ENCODE results near the gene SPAG17. TPM values are rescaled to one million over a fixed set of nuclear protein-coding genes. Genes with fewer than 3 reads are reported as not detected.

Gene SPAG17
- total RNA-seq, 1 experiment from 2014 or later, result not detected

DNA sequence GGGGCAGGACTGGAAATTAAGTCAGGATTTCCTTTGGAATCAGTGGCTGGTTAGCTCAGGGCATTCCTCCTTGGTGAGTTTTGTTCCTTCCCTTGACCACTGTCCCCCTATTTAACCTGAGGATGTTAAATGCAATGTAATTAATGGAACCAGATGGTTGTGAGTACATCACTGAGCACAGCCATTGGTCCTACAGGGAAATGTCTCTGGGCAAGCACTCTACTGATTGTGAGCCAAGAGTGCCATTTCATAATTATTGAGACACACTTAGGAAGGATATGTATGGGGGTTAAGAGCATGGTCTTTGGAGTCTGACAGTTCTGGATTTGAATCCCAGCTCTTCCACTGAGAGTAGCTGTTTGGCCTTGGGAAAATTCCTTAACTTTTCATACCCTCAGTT is 74.4 kb downstream of the SPAG17 start:
- H2AFZ ChIP-seq (ENCODE audit: low read depth, low read length, poor library complexity, severe bottlenecking), result no peak overlapping the region
- H4K20me1 ChIP-seq (ENCODE audit: insufficient read depth), result no peaks in the 10 kb centered on the region
- intact Hi-C loops (cut with micrococcal nuclease), result no loop called here
- no peak for DNase-seq (ENCODE audit: low read depth, low spot score)
- H3K9ac ChIP-seq (ENCODE audit: low read length), result no peak overlapping the region
- H3K4me3 ChIP-seq (replicated peaks in 1 of 2; ENCODE audit: low read depth in 1 of 2, low read length in 2 of 2), result no peak overlapping the region
- H3K27me3 ChIP-seq (ENCODE audit: insufficient read depth, low read length), result peaks cover 32% of the 10 kb centered on the region
- no peaks in the 10 kb centered on the region for H3K79me2 ChIP-seq (ENCODE audit: insufficient read depth, low read length)
- TF ChIP-seq, protein P1, sequence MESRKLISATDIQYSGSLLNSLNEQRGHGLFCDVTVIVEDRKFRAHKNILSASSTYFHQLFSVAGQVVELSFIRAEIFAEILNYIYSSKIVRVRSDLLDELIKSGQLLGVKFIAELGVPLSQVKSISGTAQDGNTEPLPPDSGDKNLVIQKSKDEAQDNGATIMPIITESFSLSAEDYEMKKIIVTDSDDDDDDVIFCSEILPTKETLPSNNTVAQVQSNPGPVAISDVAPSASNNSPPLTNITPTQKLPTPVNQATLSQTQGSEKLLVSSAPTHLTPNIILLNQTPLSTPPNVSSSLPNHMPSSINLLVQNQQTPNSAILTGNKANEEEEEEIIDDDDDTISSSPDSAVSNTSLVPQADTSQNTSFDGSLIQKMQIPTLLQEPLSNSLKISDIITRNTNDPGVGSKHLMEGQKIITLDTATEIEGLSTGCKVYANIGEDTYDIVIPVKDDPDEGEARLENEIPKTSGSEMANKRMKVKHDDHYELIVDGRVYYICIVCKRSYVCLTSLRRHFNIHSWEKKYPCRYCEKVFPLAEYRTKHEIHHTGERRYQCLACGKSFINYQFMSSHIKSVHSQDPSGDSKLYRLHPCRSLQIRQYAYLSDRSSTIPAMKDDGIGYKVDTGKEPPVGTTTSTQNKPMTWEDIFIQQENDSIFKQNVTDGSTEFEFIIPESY (IDR thresholded peaks at IDR 0.05; ENCODE audit: extremely low read depth, insufficient replicate concordance, low read length), result no peak
- TF ChIP-seq, protein P2, sequence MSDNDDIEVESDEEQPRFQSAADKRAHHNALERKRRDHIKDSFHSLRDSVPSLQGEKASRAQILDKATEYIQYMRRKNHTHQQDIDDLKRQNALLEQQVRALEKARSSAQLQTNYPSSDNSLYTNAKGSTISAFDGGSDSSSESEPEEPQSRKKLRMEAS (IDR thresholded peaks at IDR 0.05), result no peak
- no peak for TF ChIP-seq SRF (IDR thresholded peaks at IDR 0.05; ENCODE audit: low read depth)
- no peak for TF ChIP-seq EGR1 (IDR thresholded peaks at IDR 0.05; ENCODE audit: low read depth)
- TF ChIP-seq, protein P3, sequence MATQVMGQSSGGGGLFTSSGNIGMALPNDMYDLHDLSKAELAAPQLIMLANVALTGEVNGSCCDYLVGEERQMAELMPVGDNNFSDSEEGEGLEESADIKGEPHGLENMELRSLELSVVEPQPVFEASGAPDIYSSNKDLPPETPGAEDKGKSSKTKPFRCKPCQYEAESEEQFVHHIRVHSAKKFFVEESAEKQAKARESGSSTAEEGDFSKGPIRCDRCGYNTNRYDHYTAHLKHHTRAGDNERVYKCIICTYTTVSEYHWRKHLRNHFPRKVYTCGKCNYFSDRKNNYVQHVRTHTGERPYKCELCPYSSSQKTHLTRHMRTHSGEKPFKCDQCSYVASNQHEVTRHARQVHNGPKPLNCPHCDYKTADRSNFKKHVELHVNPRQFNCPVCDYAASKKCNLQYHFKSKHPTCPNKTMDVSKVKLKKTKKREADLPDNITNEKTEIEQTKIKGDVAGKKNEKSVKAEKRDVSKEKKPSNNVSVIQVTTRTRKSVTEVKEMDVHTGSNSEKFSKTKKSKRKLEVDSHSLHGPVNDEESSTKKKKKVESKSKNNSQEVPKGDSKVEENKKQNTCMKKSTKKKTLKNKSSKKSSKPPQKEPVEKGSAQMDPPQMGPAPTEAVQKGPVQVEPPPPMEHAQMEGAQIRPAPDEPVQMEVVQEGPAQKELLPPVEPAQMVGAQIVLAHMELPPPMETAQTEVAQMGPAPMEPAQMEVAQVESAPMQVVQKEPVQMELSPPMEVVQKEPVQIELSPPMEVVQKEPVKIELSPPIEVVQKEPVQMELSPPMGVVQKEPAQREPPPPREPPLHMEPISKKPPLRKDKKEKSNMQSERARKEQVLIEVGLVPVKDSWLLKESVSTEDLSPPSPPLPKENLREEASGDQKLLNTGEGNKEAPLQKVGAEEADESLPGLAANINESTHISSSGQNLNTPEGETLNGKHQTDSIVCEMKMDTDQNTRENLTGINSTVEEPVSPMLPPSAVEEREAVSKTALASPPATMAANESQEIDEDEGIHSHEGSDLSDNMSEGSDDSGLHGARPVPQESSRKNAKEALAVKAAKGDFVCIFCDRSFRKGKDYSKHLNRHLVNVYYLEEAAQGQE (IDR thresholded peaks at IDR 0.05; ENCODE audit: low read depth), result no peak
- no peak for TF ChIP-seq ZNF274 (IDR thresholded peaks at IDR 0.05; ENCODE audit: low read depth, low read length)
- TF ChIP-seq EZH2phosphoT487 (IDR thresholded peaks at IDR 0.05; ENCODE audit: borderline replicate concordance), result no peak
- TF ChIP-seq POLR2AphosphoS5 (IDR thresholded peaks at IDR 0.05; ENCODE audit: low read depth, low read length), result no peak
- H3K9me3 ChIP-seq (ENCODE audit: control insufficient read depth in 1 of 2, insufficient read depth in 1 of 2, low read depth in 1 of 2, low read length in 2 of 2), result no peaks in the 10 kb centered on the region
- no peak for ATAC-seq
- CTCF ChIA-PET, result no interaction called here
- H3K4me2 ChIP-seq (ENCODE audit: low read length), result no peak overlapping the region
- POLR2A ChIA-PET, result no interaction called here
- H3K9me2 ChIP-seq (ENCODE audit: insufficient read depth), result no peaks in the 10 kb centered on the region
- RAD21 ChIA-PET (ENCODE audit: low non-redundant PET in 1 of 2, low total read pairs in 2 of 2, uncharacterized antibody in 2 of 2, unreplicated experiment in 2 of 2), result no interaction called here
- H3K36me3 ChIP-seq (ENCODE audit: control insufficient read depth in 1 of 2, insufficient read depth in 2 of 2, low read length in 2 of 2), result no peaks in the 10 kb centered on the region
- BruUV-seq (replicated peaks), result no TSS peak
- no peak overlapping the region for H3K27ac ChIP-seq (ENCODE audit: low read depth, low read length)
- no peaks in the 10 kb centered on the region for H3K4me1 ChIP-seq (ENCODE audit: control insufficient read depth in 1 of 2, insufficient read depth in 2 of 2, low read length in 2 of 2)

Measured in HCT116 (cell line).